ENCODE measurements around the gene CLCA1. TPM values are rescaled to one million over a fixed set of nuclear protein-coding genes. Genes with fewer than 3 reads are reported as not detected.

CLCA1 gene
- total and polyA plus RNA-seq, 12 donors, result not detected

DNA sequence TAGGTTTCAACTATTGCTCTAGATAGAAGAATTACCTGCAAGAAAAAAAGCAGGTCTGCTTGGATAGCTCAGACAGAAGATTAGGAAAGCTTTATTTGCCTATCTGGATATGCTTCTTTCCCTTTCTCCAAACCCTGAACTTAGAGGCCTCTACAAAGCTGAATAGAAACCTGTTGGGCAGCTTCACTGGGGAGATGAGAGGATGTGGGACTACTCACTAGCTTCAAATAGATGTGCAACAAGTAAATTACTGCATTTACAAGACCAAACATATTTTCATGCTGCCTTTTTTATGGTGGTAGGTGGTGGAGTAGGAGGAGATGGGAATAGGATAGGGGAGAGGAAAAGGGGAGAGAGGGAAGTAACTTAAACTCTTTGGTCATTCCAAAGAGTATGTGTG lies 38.4 kb upstream of the CLCA1 start:
- TF ChIP-seq, protein P1, sequence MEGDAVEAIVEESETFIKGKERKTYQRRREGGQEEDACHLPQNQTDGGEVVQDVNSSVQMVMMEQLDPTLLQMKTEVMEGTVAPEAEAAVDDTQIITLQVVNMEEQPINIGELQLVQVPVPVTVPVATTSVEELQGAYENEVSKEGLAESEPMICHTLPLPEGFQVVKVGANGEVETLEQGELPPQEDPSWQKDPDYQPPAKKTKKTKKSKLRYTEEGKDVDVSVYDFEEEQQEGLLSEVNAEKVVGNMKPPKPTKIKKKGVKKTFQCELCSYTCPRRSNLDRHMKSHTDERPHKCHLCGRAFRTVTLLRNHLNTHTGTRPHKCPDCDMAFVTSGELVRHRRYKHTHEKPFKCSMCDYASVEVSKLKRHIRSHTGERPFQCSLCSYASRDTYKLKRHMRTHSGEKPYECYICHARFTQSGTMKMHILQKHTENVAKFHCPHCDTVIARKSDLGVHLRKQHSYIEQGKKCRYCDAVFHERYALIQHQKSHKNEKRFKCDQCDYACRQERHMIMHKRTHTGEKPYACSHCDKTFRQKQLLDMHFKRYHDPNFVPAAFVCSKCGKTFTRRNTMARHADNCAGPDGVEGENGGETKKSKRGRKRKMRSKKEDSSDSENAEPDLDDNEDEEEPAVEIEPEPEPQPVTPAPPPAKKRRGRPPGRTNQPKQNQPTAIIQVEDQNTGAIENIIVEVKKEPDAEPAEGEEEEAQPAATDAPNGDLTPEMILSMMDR (IDR thresholded peaks at IDR 0.05), result no peak
- H3K4me1 ChIP-seq, result peaks cover 0 to 26% (median 13%) of the 10 kb centered on the region in 9 donors
- H3K4me3 ChIP-seq, result no peak overlapping the region
- DNase-seq (no peak), ATAC-seq (no peak)
- no peaks in the 10 kb centered on the region for H3K36me3 ChIP-seq
- no peaks in the 10 kb centered on the region for H3K27me3 ChIP-seq
- intact Hi-C loops (cut with DNase I), result no loop called here
- H3K27ac ChIP-seq, result peak overlapping the region in 8 of 10 donors; percentile 44 to 86 (median 76)
- no peaks in the 10 kb centered on the region for H3K9me3 ChIP-seq

DNA sequence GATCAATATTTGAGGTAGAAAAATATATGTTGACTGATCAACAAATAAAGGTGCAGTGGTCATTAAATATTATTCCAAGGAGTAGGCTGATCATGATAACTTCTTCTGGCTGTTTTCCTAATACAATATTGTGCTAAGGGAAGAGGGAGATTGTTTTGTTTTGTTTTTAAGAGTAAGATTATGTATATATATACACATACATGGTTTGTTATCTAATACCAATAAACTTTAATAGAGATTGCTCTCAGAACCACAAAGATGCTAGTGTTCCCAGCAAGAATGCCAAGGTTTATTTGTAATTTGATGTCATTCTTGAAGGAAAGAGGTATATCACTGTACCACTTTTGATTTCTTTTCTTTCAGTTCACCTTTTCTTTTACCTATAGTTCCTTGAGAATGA lies 34.7 kb upstream of the CLCA1 start:
- Histone ChIP-seq H3K27me3 (peaks cover 0 to 6% (median 0%) of the 10 kb centered on the region in 7 donors), H3K4me3 (no peak overlapping the region), H3K4me1 (peaks cover 0 to 22% (median 12%) of the 10 kb centered on the region in 9 donors), H3K36me3 (no peaks in the 10 kb centered on the region), H3K27ac (no peak overlapping the region), H3K9me3 (no peaks in the 10 kb centered on the region)
- ATAC-seq, result no peak
- TF ChIP-seq, protein P1 (IDR thresholded peaks at IDR 0.05), result no peak
- intact Hi-C loops (cut with DNase I), result no loop called here
- DNase-seq, result no peak

- peaks cover 0 to 11% (median 3%) of the 10 kb centered on the region in 9 donors for H3K4me1 ChIP-seq
- TF ChIP-seq, protein P1 (IDR thresholded peaks at IDR 0.05), result no peak
- H3K4me3 ChIP-seq, result no peak overlapping the region
- no peaks in the 10 kb centered on the region for H3K9me3 ChIP-seq
- no peaks in the 10 kb centered on the region for H3K36me3 ChIP-seq
- intact Hi-C loops (cut with DNase I), result no loop called here
- 35 to 64% methylated on average over 2 of the region's 2 CpGs for WGBS, 2 donors
- H3K27ac ChIP-seq, result no peak overlapping the region
- peaks cover 0 to 6% (median 0%) of the 10 kb centered on the region in 7 donors for H3K27me3 ChIP-seq
- DNase-seq (no peak), ATAC-seq (no peak)
These were observed 33.4 kb upstream of the CLCA1 start for GRCh38 chr1:86435327-86435726.

DNA sequence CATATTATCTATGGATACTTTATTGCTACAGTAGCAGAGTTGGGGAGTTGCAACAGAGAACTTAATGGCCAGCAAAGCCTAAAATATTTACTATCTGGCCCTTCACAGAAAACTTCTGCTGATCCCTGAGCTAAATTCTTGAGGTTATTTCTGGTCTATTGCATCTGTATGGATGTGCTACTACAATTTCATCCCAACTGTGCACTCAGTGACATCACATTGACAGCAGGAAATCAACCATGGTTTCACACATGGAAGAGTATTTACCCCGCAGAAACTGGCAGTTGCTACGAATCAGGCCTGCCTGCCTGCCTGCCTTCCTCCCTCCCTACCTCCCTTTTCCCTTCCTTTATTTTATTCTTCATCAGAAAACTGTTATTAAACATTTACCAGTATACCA lies 32.7 kb upstream of the CLCA1 start:
- no peaks in the 10 kb centered on the region for H3K36me3 ChIP-seq
- no peak for DNase-seq
- no peak for ATAC-seq
- TF ChIP-seq, protein P1 (IDR thresholded peaks at IDR 0.05), result no peak
- H3K4me1 ChIP-seq, result peaks cover 0 to 4% (median 0%) of the 10 kb centered on the region in 9 donors
- intact Hi-C loops (cut with DNase I), result no loop called here
- no peaks in the 10 kb centered on the region for H3K9me3 ChIP-seq
- H3K4me3 ChIP-seq, result no peak overlapping the region
- H3K27me3 ChIP-seq, result peaks cover 0 to 6% (median 0%) of the 10 kb centered on the region in 7 donors
- 64 to 66% methylated on average over 2 of the region's 2 CpGs for WGBS, 2 donors
- H3K27ac ChIP-seq, result no peak overlapping the region

Measured in heart right ventricle (tissue), 16 donors.